ENCODE data around the gene SRRM5.

Gene SRRM5

DNA sequence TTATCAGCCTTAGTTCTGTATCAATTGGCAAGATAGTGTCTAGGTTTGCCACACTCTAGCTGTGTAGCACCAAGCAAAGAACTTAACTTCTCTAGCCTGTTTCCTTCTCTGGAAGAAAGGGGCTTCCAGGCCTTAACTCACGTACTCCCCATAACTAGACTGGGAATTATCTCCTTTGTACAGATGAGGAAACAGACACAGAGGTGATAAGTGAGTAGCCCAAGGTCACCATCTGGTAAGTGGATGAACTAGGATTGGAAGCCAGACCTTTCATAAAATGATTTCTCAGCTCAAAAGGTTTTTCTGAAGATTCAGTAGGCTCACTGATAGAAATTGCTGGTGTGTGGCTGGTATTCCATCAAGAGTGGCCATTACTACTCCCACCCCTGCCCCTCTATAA is 4.4 kb downstream of the SRRM5 start:
- no peak overlapping the region for H3K27ac Mint-ChIP-seq
- no peak for DNase-seq (ENCODE audit: low spot score)
- peaks cover 12% of the 10 kb centered on the region for H3K36me3 Mint-ChIP-seq (ENCODE audit: low read depth)
- H3K27me3 Mint-ChIP-seq (ENCODE audit: low read depth) = no peaks in the 10 kb centered on the region
- H3K4me1 Mint-ChIP-seq (ENCODE audit: low read depth) = peaks cover 16% of the 10 kb centered on the region
- H3K9me3 Mint-ChIP-seq = no peaks in the 10 kb centered on the region
- no peak overlapping the region for H3K4me3 Mint-ChIP-seq

DNA sequence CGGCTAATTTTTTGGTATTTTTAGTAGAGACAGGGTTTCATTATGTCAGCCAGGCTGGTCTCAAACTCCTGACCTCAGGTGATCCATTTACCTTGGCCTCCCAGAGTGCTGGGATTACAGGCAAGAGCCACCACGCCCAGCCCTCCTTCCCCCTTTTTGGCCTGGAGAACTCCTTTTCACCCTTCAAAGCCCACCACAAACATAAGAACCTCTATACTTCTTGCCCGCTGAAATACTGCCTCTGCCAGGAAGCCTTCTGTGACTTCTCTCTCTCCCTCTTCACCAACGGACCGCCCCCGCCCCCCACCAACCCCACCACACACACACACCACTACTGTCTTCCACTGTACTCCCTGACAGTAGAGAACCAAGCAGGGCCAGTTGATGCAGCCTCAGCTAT is 5.1 kb downstream of the SRRM5 start:
- Mint-ChIP-seq H3K27me3 (ENCODE audit: low read depth) (no peaks in the 10 kb centered on the region), H3K36me3 (ENCODE audit: low read depth) (peaks cover 9% of the 10 kb centered on the region), H3K9me3 (no peaks in the 10 kb centered on the region), H3K27ac (no peak overlapping the region), H3K4me1 (ENCODE audit: low read depth) (peaks cover 16% of the 10 kb centered on the region), H3K4me3 (no peak overlapping the region)
- no peak for DNase-seq (ENCODE audit: low spot score)

DNA sequence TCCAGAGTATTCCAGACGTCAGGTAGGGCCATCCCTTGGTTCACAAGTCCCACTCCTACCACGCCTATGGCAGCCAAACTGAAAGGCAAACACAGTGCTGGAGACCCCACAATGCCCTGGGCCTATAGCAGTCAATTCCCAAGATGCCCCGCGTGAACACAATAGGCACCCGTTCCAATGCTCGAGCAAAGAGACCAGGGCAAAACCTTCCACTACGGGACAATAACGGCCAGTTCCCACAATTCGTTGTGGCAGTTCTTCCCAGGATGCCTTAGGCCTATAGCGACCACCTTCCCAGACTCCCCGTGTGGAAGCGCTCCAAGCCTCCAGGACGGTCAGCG is 7.0 kb downstream of the SRRM5 start:
- peak overlapping the region; percentile 98 for H3K27ac Mint-ChIP-seq
- DNase-seq (ENCODE audit: low spot score) = no peak

DNA sequence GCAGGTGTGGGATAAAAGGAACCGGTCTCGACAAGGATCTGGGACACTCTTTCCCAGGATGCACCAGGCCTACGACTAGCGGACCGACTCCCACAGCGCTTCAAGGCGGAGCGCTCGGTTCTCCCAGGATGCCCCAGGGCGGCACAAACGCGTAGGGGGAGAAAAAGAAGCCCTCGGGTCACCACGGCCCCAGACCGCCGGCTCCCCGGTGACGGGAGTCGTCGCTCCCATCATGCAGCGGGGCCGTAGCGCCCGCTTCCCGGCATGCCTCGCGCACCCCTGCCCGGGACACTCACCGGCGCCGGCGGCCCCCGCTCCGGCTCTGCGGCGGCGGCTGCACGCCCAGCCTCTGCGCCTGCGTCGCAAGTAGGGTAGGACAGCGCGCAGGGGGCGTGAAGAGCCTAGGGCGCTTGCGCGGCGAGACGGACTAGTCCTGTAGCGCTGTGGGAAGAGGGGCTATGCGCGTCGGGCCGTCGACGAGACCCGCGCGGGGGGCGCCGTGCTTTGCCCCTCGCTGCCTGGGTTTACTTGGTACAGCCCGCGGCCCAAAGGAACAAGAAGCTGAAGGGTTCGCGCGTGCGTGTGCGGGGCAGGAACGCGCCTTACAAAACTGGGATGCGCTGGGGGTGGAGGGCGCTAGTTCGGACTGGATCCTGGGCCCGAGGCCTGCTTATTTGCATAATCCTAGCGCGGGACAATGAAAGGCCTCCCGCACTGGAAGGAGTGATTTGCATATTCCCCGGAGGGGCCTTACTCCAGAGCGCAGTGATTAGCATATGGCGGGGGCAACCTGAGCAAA is 7.6 kb downstream of the SRRM5 start, which contains the start of gene ZNF428:
ZNF428 (minus strand) TSS at position 368 of the 799 bp plus-strand sequence. CDS start 5,325 bp downstream, outside the sequence.
- Mint-ChIP-seq H3K4me1 (ENCODE audit: low read depth) (peaks cover 22% of the 10 kb centered on the region), H3K27ac (peak within 1 kb of the TSS; percentile 98), H3K27me3 (ENCODE audit: low read depth) (no peaks in the 10 kb centered on the region), H3K36me3 (ENCODE audit: low read depth) (peaks cover 1% of the 10 kb centered on the region), H3K4me3 (peak within 1 kb of the TSS; percentile 97), H3K9me3 (no peaks in the 10 kb centered on the region)
- DNase-seq (ENCODE audit: low spot score) = peak; percentile 93

More for the DNA sequence above, 7.0 kb downstream of the SRRM5 start:
- H3K4me3 Mint-ChIP-seq = peak overlapping the region; percentile 97
- peaks cover 1% of the 10 kb centered on the region for H3K36me3 Mint-ChIP-seq (ENCODE audit: low read depth)
- peaks cover 18% of the 10 kb centered on the region for H3K4me1 Mint-ChIP-seq (ENCODE audit: low read depth)
- H3K9me3 Mint-ChIP-seq = no peaks in the 10 kb centered on the region
- H3K27me3 Mint-ChIP-seq (ENCODE audit: low read depth) = no peaks in the 10 kb centered on the region

DNA sequence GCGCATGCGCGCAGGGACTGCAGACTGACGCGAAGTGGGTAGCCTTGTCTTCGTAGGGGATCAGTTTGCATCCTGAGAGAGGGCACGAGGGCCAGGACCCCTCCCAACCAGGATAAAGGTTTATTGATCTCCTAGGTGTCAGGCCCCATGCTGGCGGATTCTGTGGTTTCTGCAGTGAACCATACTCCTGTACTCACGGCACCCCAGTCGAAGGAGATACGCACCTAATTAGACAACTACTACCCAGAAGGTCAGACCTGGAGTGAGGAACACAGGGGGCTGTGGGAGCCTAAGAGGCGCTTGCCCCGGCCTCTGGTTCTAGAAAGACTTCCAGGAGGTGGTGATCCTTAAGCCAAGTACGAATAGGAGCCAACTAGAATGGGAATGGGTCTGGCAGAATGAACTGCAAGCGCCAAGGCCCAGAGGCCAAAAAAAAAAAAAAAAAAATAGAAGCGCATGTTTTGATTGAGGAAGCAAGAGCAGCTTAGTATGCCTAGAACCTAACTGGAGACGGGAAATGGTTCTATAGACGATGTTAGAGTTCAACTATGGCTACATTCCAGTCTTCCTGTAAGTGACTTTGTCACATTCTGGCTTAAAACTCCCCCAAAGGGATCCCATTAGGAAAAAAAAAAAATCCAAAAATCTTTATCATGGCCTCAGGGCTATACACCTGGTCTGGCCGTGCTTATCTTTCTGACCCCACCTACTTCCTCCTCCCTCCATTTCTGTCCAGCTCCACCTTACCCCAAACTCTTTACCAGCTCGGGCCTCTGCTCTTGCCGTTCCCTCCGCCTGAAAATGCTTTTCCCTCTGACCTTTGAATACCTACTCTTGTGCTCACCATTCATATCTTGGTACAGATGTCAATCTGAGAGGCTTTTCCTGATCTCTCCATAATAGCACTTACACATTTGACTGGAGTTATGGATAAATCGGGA is 8.4 kb downstream of the SRRM5 start:
- no peak for DNase-seq (ENCODE audit: low spot score)
- Mint-ChIP-seq H3K4me1 (ENCODE audit: low read depth) (peaks cover 22% of the 10 kb centered on the region), H3K9me3 (no peaks in the 10 kb centered on the region), H3K36me3 (ENCODE audit: low read depth) (peaks cover 1% of the 10 kb centered on the region), H3K27me3 (ENCODE audit: low read depth) (no peaks in the 10 kb centered on the region), H3K27ac (peak overlapping the region; percentile 98), H3K4me3 (peak overlapping the region; percentile 97)

DNA sequence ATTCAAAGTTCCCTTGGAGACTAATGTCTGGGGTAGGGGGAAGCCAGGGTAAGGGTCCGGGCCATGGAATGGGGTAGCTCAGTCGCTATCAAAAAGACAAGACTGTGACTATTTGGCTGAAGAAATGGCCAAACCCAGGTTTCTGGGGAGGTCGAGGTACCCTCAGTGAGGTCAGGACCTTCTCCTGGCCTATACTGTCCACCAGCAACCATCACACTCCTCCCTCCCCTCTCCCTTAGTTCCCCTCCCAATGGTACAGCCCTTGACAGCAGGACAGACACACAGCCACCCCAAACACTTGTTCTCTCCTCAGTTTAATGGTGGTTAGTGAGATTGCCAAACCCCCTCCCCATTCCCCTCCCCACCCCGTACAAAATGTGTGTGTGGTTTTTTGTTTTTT is 10.2 kb downstream of the SRRM5 start:
- no peaks in the 10 kb centered on the region for H3K9me3 Mint-ChIP-seq

DNA sequence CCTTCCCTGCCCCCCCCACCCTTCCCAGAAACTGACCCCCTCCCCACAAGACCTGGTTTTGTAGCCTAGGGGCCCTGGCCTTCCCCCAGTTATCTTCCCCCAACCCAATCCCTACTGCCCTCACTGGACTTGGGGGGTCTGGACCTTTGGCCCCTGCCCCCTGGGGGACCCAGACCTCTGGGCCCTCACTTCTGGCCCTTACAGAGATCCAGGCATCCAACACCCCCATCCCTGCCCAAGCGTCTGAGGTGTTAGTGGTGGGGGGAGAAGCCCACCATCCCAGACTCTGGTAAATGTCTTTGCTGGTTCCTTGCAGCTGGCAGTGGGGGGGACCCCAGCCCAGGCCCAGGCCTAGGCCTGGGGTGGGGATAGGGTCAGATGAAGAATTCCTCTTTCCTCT is 11.1 kb downstream of the SRRM5 start:
- Mint-ChIP-seq H3K36me3 (ENCODE audit: low read depth) (peaks cover 1% of the 10 kb centered on the region), H3K9me3 (no peaks in the 10 kb centered on the region), H3K4me3 (no peak overlapping the region), H3K27ac (no peak overlapping the region), H3K4me1 (ENCODE audit: low read depth) (peaks cover 24% of the 10 kb centered on the region), H3K27me3 (ENCODE audit: low read depth) (peaks cover 11% of the 10 kb centered on the region)
- DNase-seq (ENCODE audit: low spot score) = no peak

More for the DNA sequence above, 10.2 kb downstream of the SRRM5 start:
- peaks cover 4% of the 10 kb centered on the region for H3K27me3 Mint-ChIP-seq (ENCODE audit: low read depth)
- H3K4me1 Mint-ChIP-seq (ENCODE audit: low read depth) = peaks cover 22% of the 10 kb centered on the region
- DNase-seq (ENCODE audit: low spot score) = no peak
- no peak overlapping the region for H3K4me3 Mint-ChIP-seq
- H3K27ac Mint-ChIP-seq = no peak overlapping the region
- H3K36me3 Mint-ChIP-seq (ENCODE audit: low read depth) = peaks cover 1% of the 10 kb centered on the region

DNA sequence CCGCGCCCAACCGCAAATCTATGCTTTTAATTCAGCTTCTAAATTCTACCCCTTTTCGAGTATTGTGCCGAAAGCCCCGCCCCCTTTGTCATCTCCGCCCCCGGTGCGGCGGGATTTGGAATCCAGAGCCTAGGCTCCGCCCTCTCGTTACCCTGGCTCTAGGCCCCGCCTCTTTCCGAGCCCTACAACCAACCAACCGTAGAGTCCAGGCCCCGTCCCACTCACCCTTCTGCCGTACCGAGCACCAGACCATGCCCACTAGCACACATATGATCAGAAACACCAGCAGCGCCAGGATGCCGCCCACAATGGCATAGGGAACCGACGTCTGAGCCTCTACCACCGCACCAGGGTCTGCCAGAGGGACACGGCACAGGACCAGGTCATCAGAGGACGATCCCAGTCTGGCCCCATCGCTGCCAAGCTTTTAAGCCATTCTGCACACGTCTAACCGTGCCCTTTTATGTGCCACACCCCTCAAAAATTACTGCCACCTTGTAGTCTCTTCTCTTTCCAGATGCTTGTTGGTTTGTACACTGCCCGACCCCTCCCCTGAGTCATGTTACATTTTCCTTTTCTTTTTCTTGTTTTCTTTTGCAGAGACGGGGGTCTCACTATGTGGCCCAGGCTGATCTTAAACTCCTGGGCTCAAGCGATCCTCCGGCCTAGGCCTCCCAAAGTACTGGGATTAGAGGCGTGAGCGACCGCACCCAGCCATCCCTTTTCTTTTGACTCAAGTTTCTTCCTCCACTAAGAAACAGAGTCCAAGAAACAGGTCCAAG is 12.2 kb downstream of the SRRM5 start:
- no peak overlapping the region for H3K27ac Mint-ChIP-seq

DNA sequence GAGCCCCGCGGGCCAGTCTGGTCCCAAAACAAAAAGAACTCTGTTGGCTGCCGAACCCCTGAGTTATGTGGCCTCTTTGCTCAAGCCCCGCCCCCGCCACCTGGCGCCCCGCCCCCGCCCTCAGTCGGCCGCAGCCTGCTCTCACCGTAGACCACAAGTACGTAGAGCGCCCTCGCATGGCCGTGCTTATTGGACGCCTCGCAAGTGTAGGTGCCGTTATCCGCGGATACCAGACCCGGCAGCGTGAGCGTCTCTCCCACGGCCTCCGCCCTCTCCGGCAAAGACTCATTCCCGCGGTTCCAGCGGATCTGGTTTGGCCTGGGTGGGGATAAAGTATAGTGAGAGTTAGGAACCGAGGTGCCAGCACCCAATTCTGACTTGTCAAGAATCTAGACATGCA is 13.0 kb downstream of the SRRM5 start:
- Mint-ChIP-seq H3K4me1 (ENCODE audit: low read depth) (peaks cover 20% of the 10 kb centered on the region), H3K9me3 (no peaks in the 10 kb centered on the region), H3K27me3 (ENCODE audit: low read depth) (peaks cover 11% of the 10 kb centered on the region), H3K4me3 (no peak overlapping the region), H3K27ac (no peak overlapping the region), H3K36me3 (ENCODE audit: low read depth) (no peaks in the 10 kb centered on the region)
- DNase-seq (ENCODE audit: low spot score) = peak; percentile 79

More for the DNA sequence above, 12.2 kb downstream of the SRRM5 start:
- H3K4me1 Mint-ChIP-seq (ENCODE audit: low read depth) = peaks cover 22% of the 10 kb centered on the region
- peaks cover 1% of the 10 kb centered on the region for H3K36me3 Mint-ChIP-seq (ENCODE audit: low read depth)
- H3K4me3 Mint-ChIP-seq = no peak overlapping the region
- no peaks in the 10 kb centered on the region for H3K9me3 Mint-ChIP-seq
- H3K27me3 Mint-ChIP-seq (ENCODE audit: low read depth) = peaks cover 11% of the 10 kb centered on the region
- no peak for DNase-seq (ENCODE audit: low spot score)

DNA sequence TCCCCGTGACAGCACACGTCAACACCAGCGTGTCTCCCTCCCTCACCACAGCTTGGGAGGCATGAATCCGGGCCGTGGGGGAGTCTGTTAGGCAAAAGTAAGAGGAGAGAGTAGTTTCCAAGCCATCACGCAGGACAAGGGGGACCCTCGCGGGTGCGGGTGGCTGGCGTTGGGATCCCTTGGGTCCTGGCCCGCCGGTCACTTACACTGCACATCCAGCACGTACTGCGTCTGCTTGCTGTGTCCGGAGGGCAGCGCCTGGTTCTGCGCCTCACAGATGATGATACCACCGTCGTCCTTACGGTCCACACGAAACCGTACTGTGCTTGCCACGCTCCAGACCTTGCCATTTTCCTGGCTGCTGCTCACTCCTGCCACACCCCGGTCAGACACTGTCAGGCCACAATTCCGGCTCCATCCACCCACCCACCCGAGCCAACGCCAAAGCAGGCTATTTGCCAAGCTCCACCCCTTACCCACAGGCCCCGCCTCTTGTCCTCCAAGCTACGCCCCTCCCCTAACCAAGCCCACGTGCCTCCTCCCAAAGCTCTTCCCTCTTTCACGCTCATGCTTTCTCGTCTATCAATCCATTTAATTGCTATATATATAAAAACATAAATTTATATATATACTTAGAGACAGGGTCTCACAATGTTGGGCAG is 14.2 kb downstream of the SRRM5 start:
- DNase-seq (ENCODE audit: low spot score) = no peak

DNA sequence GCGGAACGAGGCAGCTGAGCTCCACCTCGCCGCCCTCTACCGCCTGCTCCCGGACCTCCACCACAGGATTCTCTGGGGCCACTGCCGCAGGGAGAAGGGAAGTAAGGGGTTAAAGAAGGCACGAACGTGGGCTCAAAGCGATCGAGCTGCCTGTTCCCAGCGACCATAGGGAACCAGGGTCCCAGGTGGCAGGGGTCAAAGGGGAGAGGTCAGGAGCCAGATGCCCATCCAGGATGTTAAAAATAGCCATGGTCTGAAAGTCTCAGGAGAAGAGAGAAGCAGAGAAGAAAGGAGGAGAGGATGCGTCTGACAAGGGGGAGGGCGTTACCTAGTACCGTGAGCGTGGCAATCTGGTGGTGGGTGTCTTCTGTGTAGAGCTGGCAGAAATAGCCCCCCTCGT is 14.9 kb downstream of the SRRM5 start:
- H3K4me1 Mint-ChIP-seq (ENCODE audit: low read depth) = peaks cover 12% of the 10 kb centered on the region
- peaks cover 11% of the 10 kb centered on the region for H3K27me3 Mint-ChIP-seq (ENCODE audit: low read depth)
- H3K9me3 Mint-ChIP-seq = no peaks in the 10 kb centered on the region
- H3K27ac Mint-ChIP-seq = no peak overlapping the region
- no peaks in the 10 kb centered on the region for H3K36me3 Mint-ChIP-seq (ENCODE audit: low read depth)
- no peak overlapping the region for H3K4me3 Mint-ChIP-seq
- no peak for DNase-seq (ENCODE audit: low spot score)

More for the DNA sequence above, 14.2 kb downstream of the SRRM5 start:
- peaks cover 12% of the 10 kb centered on the region for H3K4me1 Mint-ChIP-seq (ENCODE audit: low read depth)
- H3K36me3 Mint-ChIP-seq (ENCODE audit: low read depth) = no peaks in the 10 kb centered on the region
- no peaks in the 10 kb centered on the region for H3K9me3 Mint-ChIP-seq
- no peak overlapping the region for H3K27ac Mint-ChIP-seq
- peaks cover 11% of the 10 kb centered on the region for H3K27me3 Mint-ChIP-seq (ENCODE audit: low read depth)
- no peak overlapping the region for H3K4me3 Mint-ChIP-seq

DNA sequence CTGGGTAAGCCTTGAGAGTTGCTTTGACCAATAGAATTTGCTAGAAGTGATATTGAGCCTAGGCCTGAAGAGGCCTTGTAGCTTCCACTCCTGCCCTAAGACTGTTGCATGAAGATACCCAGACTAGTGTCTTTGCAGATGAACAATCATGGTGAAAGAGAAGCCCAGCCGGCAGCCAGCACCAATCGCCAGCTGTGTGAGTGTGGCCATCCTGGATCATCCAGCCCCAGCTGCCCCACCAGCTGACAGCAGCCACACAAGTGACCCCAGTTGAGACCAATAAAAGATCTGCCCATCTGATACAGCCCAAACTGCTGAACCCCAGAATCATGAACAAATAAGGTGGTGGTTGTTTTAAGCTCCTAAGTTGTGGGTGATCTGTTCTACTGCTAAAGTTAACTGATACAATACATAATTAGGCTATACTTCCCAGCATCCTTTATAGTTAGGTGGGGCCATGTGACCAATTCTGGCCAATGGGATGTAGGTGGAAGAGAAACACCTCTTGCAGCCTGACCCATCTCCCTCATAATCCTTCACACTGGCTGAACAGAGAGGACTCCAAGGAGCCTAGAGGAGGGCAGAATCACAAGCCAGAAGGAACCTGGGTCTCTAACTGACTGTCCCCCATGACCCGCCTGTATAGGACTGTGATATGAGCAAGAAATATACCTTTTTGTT is 16.9 kb downstream of the SRRM5 start:
- H3K4me1 Mint-ChIP-seq (ENCODE audit: low read depth) = peaks cover 11% of the 10 kb centered on the region
- peaks cover 17% of the 10 kb centered on the region for H3K27me3 Mint-ChIP-seq (ENCODE audit: low read depth)
- H3K4me3 Mint-ChIP-seq = no peak overlapping the region
- no peaks in the 10 kb centered on the region for H3K36me3 Mint-ChIP-seq (ENCODE audit: low read depth)
- no peaks in the 10 kb centered on the region for H3K9me3 Mint-ChIP-seq
- no peak overlapping the region for H3K27ac Mint-ChIP-seq
- no peak for DNase-seq (ENCODE audit: low spot score)

DNA sequence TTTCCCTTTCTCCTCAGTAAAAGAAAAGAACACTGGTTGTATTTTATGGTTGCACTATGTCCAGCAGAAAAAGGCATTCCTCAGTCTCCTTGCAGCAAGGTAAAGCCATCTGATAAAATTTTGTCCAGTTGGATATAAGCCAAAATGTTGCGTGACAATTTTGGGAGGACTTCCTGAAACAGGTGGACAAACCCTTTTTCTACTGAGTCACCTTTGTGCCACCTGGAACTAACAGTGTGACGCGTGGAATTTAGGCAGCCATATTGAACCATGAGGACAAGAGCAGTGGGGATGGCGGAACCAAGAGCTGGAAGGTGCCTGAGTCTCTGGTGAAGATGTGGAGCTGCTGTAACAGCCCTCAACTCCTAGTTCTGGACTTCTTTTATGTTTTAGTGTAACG is 19.6 kb downstream of the SRRM5 start:
- peaks cover 19% of the 10 kb centered on the region for H3K27me3 Mint-ChIP-seq (ENCODE audit: low read depth)
- no peak overlapping the region for H3K27ac Mint-ChIP-seq
- DNase-seq (ENCODE audit: low spot score) = no peak
- no peak overlapping the region for H3K4me3 Mint-ChIP-seq
- peaks cover 4% of the 10 kb centered on the region for H3K4me1 Mint-ChIP-seq (ENCODE audit: low read depth)
- no peaks in the 10 kb centered on the region for H3K36me3 Mint-ChIP-seq (ENCODE audit: low read depth)
- no peaks in the 10 kb centered on the region for H3K9me3 Mint-ChIP-seq
